DND-41 (cell line): ENCODE results near the gene RIMKLB.

Experiments used
- EZH2 ChIP-seq: IDR thresholded peaks from 3 replicates; pipeline ENCODE4 v1.6.1; 2012; ENCODE audit warnings: borderline replicate concordance, low read depth, mild to moderate bottlenecking, moderate library complexity, low read length, inconsistent platforms; ENCODE audit not compliant: severe bottlenecking
- TF ChIP-seq, protein P1 (sequence below): IDR thresholded peaks from 2 replicates; pipeline ENCODE4 v1.5.1; 2012; ENCODE audit warnings: borderline replicate concordance, low read length, moderate library complexity, mild to moderate bottlenecking; ENCODE audit not compliant: poor library complexity, severe bottlenecking; ENCODE audit errors: extremely low read depth

DNA sequence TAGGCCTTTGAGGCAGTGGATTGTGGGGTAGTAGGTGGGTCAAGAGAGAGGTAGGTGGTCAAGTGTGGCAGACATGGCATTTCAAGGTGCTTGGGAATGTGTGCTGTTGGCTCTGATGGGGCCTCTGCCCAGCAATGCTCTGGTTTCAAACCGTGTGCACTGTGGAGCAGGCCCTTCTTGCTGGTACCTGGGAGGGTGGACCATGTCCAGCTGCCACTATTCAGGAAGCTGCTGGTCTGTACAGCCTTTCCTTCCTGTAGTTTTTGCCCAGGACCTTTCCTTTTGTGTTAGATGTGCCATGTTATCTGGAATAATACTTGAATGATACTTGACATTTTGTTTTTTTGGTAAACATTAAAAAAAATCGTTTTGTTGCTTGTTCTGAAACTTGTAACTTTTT lies 14.8 kb downstream of the RIMKLB start:
- TF ChIP-seq, protein P1, sequence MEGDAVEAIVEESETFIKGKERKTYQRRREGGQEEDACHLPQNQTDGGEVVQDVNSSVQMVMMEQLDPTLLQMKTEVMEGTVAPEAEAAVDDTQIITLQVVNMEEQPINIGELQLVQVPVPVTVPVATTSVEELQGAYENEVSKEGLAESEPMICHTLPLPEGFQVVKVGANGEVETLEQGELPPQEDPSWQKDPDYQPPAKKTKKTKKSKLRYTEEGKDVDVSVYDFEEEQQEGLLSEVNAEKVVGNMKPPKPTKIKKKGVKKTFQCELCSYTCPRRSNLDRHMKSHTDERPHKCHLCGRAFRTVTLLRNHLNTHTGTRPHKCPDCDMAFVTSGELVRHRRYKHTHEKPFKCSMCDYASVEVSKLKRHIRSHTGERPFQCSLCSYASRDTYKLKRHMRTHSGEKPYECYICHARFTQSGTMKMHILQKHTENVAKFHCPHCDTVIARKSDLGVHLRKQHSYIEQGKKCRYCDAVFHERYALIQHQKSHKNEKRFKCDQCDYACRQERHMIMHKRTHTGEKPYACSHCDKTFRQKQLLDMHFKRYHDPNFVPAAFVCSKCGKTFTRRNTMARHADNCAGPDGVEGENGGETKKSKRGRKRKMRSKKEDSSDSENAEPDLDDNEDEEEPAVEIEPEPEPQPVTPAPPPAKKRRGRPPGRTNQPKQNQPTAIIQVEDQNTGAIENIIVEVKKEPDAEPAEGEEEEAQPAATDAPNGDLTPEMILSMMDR, result no peak
- no peak for TF ChIP-seq EZH2
